Daoy (cell line): ENCODE measurements around the gene KRTAP4-7. TPM values are rescaled to one million over a fixed set of nuclear protein-coding genes. Genes with fewer than 3 reads are reported as not detected.
"Not testable (repeated sequence)": the region's sequence is repeated elsewhere in the genome, so short reads cannot be mapped to it uniquely, and the experiment has no call there.

ENCODE experiments used
- DNase-seq: peaks from one replicate; pipeline ENCODE4 v3.0.0-alpha.2; 2015; ENCODE audit warnings: low read depth
- total RNA-seq: library from RNA; depleted of rRNA; stranded (reverse); fragments of >200 nt; shearing (Covaris generic); gene quantifications from 2 replicates; pipeline ENCODE4 v1.2.3, GENCODE V29; 2014

KRTAP4-7 gene
- total RNA-seq, 1 experiment from 2014 or later, result not detected

DNA sequence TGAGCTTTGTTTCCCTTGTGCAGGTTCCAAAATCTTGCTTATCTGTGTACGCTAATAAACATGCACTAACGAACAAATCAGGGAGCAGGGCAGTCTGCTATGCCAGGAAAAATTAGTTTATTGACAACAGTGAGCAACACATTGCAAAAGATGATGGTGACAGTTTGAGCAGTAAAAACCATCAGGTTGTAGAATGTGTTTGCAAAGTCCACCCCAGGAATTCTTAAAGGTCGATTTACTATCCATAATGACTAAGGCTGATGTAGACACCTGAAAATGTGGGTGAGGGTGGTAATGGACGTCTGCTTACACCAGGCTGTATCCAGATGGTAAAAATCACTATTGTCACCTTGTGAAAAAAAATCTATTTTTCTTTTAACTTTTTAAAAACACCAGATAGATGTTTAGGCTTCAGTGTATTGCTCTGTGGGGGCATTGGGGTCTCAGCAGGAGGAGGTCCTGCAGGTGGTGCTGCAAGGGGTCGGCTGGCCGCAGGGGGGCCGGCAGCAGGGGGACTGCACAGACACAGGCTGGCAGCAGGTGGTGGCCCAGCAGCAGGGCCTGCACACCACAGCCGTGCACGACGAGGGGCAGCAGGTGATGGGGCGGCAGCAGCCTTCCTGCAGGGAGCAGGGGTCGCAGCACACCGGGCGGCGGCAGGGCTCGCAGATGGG is 18.8 kb upstream of the KRTAP4-7 start:
- not testable (repeated sequence) for DNase-seq

DNA sequence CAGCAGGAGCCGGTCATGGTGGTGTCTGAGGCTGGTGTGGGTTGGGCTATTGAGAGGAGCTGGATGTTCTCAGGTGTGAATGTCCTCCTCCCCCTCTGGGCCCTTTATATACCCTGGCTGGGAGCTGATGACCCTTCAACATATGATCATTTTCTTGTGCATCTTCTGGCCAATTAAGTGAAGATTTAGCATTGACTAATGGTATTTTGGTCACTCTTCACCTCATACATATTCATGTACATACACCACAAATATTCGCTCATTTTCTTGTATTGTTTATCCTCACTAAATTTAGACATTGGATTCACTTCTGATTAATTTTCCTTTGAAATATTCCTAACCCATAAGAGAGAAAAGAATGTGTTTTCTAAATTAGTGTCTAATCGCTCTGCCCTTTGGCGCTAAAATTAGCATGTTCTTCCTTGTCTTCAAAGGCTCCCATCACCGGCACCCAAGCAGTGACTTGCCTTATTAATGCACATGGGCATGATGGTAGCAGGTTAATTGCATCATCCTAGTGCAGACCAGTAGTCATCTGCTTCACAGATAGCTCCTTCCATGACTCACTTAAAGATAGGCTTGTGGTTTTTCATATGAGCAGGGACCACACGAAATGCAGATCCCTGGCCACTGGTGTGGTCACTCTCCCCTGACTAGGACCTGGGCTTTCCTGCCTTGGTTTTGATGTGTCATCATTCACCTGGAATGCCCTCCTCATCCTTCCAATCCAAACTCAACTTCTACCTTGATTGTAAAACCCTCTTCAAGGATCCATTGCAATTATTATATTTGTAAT is 17.9 kb upstream of the KRTAP4-7 start, which contains the start of gene KRTAP2-4:
KRTAP2-4 (minus strand) TSS at position 51 of the 796 bp plus-strand sequence; CDS start at position 17, 34 bp downstream.
- peak; percentile 77 for DNase-seq

DNA sequence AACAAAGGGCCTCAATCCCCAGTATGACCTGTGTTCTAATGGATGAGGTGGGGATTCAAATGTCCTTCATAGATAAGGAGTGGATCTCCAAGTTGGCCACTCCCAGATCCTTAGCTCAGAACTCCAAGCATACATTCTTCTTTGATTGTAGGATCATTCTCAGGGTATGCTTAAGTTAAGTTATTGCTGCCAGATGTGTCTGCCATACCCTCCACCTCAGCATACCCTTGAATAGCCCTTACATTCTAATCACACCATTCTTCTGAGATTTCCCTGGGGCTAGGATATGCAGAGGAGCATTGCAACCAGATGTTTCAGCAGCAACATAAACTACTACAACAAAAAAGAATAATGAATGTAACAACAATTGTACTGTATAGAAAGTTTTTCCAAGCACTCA is 16.7 kb upstream of the KRTAP4-7 start:
- no peak for DNase-seq

DNA sequence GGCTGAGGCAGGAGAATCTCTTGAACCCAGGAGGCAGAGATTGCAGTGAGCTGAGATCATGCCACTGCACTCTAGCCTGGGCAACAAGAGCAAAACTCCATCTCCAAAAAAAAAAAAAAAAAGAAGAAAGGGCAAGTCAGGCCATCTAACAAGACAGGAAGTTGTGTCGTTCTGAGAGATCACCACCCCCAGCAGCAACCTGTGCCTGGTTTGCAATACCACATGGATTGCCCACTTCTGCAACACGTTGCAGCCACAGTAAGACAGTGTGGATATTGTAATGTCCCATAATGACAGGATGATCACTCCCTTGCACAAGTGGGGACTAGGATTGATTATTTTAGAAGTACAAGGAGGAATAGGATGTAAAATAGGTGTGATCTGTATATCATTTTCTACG is 14.9 kb upstream of the KRTAP4-7 start:
- no peak for DNase-seq

DNA sequence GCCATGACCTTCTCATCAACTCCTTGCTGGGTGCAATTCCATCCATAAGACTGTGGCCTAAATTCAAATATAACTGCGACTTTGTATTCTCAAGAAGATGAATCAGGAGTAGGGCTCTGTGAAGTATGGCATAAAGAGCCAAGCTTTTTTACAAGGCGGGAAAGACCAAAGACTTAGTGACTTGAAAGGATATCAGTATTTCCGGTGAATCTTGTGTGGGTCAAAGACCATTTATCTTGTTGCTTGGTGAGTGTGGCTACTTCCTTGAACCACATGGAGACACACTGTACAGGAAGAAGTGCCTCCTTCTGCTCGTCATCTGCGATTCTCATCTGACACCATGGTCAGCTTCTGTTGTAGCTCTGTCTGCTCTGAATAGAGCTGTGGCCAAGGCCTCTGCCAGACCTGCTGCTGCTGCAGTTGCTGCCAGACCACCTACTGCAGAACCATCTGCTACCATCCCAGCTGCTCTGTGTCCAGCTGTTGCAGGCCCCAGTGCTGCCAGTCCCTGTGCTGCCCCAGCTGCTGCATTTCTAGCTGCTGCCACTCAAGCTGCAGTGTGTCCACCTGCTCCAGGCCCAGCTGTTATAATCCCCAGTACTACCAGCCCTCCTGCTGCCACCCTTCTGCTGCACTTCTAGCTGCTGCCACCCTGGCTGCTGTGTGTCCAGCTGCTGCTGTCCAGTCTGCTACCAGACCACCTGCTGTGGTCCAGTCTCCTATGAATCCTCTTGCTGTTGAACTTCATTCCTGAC is 12.2 kb upstream of the KRTAP4-7 start:
- DNase-seq, result no peak

DNA sequence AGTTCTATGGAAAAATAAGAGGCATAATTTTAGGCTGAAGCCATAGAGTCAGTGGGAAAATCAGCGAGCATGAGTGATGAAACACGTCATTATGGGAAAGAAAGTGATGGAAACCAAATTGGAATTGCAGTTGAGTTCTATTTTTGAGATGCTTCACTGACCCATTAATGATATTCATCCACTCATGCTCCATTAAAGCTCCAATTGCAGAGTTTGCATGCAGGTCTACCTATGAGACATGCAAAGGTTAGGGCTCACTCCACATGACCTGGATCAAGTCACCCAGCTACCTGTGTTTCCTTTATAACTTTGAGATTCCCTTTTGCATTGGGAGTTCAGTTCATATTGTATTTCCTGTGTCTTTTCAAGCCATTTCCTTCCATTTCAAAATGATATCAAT is 10.3 kb upstream of the KRTAP4-7 start:
- no peak for DNase-seq

DNA sequence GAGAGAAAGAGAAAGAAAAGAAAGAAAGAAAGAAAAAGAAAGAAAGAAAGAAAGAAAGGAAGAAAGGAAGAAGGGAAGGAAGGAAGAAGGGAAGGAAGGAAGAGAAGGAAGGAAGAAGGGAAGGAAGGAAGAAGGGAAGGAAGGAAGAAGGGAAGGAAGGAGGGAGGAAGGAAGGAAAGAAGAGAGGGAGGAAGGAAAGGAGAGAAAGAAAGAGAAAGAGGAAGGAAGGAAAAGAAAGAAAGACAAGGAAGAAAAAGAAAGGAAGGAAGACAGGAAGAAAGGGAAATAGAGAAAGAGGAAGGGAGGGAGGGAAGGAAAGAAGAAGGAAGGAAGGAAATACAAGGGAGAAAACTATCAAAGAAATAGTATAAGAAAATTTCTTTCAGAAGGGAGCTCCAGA is 7.2 kb upstream of the KRTAP4-7 start:
- DNase-seq, result no peak

DNA sequence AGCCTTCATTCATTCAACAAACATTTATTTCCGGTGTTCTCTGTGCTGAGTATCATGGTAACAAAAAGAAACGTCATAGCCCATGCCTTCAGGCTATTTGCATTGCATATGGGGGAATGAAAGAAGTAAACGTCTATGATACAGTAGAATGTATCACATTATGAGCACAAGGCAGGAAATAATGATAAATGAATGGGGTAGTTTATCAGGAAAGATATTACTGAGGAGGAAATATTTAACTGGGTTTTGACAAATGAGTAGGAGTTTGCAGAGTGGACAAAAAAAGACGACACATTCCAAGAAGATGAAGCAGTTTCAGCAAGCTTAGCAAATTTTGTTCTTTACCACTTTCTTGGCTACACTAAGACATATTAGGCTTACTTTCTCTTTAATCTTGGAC is 1.3 kb upstream of the KRTAP4-7 start:
- DNase-seq, result peak; percentile 49

DNA sequence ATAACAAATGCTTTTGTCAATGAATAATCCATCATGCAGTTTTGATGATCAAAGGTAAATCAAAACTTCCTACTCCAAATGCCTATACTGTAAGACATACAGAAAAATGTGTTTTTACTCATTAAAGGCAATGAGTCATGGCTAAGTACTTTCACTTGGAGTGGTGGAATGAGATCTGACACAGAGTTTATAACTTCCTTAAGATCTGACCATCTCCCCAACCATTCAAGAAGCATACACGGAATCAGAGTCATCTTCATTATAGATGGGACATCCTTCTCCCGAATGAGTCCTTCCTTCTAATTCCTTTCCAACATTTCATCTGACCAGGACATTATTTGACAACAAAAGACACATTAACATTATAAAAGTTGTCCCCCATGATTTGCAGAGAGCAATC is 523 bp upstream of the KRTAP4-7 start:
- DNase-seq, result peak; percentile 42

DNA sequence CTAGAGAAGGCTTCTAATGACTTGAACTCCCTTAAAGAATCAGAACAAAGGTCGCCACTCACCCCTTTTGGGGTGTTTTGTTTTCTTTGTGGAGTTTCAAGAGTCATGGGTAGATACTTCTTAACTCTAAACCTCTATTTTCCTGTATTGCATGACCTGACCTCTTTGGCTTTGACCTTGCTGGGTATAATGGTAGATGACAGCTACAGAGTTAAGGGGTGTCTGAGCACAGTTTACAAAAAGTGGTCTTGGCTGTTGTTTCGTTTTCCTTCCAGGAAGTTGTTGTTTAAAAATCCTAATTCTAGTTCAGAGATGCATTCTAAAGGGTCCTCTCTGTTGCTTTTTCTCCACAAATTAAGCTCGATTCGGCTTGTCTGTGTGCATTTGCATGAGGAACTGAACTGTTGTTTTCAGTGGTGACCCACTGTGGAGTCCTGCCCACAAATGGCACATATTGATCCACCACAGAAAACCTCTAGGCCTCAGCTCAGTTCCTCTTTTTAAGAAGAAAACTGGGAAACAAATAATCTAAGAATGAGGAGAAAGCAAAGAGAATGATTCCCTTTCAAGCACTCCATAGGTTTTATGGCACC is 4.9 kb downstream of the KRTAP4-7 start:
- not testable (repeated sequence) for DNase-seq

DNA sequence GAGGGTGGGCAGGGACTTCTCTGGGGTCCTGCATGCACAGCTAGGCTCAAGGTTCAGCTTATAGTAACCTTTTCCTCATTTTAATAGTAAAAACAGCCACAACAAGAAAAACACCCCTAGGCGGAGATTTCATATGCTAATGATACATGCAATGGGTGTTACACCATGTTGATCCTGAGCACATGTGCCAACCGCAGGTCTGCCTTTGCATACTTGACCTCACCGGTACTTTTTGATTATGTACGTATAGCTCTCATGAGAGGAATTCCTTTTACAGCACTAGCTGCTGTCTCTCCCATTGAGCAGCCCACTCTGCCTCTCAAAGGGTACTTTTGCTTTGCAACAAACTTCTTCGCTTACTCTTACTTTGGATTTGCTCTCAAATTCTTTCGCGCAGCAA is 12.1 kb downstream of the KRTAP4-7 start:
- no peak for DNase-seq

DNA sequence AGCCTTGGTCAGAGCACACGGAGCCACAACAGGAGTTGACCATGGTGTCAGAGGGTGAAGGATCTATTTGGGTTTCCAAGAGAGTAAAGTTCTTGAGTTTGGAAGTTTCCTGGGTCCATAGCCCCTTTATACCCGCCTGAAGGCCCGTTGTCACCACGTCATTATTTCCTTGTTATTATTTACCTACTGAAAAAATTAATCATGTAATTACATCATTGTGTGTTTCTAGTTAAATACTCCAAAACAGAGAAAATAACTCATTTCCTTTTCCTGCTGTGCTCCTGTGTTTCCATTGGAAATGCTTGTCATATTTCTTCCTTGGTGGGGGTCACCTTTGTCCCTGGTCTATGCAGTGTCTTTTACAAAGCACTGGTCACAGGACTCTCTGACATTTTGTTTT is 14.1 kb downstream of the KRTAP4-7 start, which contains the start of gene KRTAP4-8:
KRTAP4-8 (minus strand) TSS at position 101 of the 400 bp plus-strand sequence; CDS start at position 43, 58 bp downstream.
- no peak for DNase-seq

DNA sequence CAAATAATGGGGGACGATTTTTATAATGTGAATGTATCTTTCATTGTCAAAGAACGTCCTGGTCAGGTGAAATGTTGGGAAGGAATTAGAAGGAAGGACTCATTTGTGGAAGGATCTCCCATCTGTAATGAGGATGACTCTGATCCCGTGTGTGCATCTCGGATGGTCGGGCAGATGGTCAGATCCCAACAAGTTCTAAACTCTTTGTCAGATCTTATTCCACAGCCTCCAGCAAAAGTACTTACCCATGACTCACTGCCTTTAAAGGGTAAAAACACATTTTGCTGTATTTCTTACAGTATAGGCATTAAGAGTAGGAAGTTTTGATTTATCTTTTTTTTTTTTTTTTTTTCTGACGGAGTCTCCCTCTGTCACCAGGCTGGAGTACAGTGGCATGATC is 14.5 kb downstream of the KRTAP4-7 start:
- DNase-seq, result no peak

DNA sequence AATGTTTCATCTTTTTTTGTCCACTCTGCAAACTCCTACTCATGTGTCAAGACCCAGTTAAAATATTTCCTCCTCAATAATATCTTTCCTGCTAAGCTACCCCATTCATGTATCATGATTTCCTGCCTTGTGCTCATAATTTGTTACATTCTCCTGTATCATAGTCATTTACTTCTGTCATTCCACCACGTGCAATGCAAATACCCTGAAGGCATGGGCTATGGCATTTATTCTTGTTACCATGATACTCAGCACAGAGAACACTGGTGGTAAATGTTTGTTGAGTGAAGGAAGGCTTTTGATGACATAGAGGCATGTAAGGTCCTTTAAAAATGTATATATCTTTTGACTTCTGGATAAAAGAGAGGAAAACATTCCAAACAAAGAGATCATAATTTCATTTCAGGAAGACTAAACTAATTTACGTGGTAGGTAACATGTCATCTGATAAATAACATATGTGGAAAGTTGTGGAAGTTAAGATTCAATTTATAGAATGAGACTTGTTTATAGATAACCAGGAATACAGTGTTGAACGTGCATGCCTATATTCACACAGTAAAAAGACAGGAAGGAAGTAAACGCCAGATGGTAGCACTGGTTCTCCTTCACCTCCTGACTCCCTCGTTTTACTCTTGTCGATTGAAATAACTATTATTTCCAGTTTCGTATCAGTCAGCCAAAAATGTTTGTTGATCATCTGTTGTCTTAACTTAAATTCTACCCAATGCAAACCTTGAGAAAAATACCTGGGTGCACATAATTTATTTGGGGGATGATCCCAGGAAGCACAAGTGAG is 15.9 kb downstream of the KRTAP4-7 start:
- peak; percentile 80 for DNase-seq

DNA sequence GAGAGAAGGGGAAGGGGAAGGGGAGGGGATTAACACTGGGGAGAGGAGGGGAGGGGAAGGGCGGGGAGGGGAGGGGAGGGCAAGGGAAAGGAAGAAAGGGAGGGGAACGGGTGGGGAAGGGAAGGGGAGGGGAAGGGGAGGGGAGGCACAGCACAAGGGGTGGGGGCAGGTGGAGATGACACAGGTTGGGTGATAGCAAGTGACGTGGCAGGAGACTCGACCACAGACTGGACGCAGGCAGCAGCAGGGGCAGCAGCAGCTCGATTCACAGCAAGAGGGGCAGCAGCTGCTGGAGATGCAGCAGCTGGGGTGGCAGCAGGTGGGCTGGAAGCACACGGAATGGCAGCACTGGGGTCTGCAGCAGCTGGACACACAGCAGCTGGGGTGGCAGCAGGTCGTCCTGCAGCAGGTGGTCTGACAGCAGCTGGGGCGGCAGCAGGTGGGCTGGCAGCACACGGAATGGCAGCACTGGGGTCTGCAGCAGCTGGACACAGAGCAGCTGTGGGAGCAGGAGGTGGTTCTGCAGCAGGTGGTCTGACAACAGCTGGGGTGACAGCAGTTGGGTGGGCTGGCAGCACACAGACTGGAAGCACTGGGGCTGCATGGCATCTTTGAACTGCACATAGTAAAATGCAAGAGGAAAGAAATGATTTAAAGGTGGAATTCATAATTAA is 17.8 kb downstream of the KRTAP4-7 start, which contains the start of gene KRTAP4-16:
KRTAP4-16 (minus strand) TSS at position 624 of the 674 bp plus-strand sequence; CDS start at position 624, 0 bp downstream.
- no peak for DNase-seq

DNA sequence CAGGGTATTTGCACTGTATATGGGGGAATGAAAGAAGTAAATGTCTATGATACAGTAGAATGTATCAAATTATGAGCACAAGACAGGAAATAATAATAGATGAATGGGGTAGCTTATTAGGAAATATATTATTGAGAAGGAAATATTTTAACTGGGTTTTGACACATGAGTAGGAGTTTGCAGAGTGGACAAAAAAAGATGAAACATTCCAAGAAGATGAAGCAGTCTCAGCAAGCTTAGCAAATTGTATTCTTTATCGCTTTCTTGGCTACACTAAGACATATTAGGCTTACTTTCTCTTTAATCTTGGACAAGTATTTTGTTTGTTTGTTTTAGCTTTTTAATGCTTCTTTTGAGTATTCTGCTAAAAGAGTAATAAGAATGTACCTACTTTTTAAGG is 19.9 kb downstream of the KRTAP4-7 start:
- DNase-seq, result no peak

DNA sequence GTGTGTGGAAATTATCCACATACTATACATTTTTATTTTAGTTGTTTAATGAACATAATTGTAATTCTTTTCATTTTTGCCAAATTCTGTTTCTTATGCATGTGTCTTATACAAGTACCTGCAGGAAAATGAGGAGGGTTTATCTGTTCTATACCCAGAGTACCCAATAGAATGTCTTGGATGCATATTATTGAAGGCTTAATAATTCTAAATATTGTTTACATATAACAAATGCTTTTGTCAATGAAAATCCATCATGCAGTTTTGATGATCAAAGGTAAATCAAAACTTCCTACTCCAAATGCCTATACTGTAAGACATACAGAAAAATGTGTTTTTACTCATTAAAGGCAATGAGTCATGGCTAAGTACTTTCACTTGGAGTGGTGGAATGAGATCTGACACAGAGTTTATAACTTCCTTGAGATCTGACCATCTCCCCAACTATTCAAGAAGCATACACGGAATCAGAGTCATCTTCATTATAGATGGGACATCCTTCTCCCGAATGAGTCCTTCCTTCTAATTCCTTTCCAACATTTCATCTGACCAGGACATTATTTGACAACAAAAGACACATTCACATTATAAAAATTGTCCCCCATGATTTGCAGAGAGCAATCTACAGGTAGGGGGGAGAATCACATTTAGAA is 20.6 kb downstream of the KRTAP4-7 start:
- DNase-seq, result not testable (repeated sequence)

DNA sequence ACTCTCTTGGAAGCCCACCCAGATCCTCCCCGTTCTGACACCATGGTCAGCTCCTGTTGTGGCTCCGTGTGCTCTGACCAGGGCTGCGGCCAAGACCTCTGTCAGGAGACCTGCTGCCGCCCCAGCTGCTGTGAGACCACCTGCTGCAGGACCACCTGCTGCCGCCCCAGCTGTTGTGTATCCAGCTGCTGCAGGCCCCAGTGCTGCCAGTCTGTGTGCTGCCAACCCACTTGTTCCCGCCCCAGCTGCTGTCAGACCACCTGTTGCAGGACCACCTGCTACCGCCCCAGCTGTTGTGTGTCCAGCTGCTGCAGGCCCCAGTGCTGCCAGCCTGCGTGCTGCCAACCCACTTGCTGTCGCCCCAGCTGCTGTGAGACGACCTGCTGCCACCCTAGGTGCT is 21.4 kb downstream of the KRTAP4-7 start, which contains the start of gene KRTAP4-9:
KRTAP4-9 (plus strand) TSS at position 43 of the 400 bp plus-strand sequence; CDS start at position 43, 0 bp downstream.
- not testable (repeated sequence) for DNase-seq

DNA sequence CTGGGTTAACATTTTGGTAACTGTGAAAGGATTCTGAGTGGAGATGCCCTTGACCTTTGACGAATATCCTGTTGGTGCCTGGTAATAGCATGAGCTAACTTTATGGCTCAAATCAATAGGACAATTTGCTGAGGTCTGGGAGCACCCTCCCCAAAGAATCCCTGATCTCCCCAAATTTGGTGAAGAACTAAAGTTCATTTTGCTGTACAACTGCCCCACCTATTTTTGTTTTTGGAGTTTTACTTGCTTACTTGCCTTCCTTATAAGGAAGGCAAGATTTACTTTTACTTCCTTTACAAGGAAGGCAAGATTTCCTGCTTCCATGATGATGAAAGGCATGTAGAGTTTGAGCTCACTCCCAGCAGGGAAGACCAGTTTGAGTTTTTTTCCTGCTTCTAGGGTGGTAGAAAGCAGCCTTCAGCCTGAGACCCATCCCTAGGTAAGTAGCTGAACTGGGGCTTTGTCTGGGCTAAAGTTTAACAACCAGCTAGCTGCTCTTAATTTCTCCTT is 24.0 kb downstream of the KRTAP4-7 start:
- DNase-seq, result no peak
